Mesothelial cell of epicardium (in vitro differentiated cells): ENCODE data around the gene SYMPK. TPM values are rescaled to one million over a fixed set of nuclear protein-coding genes. Genes with fewer than 3 reads are reported as not detected.

Source experiments
- DNase-seq, 2 experiments: peaks; one replicate each; pipeline ENCODE4 v3.0.0; 2021; ENCODE audit warnings: low spot score in 2 of 2; ENCODE audit not compliant: unreplicated experiment in 2 of 2
- H3K27ac Mint-ChIP-seq: 2 replicates; pipeline ENCODE4 v1.8.0; 2021; ENCODE audit warnings: mixed read lengths
- H3K27me3 Mint-ChIP-seq: 2 replicates; pipeline ENCODE4 v1.8.0; 2021; ENCODE audit warnings: low read depth, mixed read lengths
- H3K36me3 Mint-ChIP-seq: 2 replicates; pipeline ENCODE4 v1.8.0; 2021; ENCODE audit warnings: mixed read lengths
- H3K4me1 Mint-ChIP-seq: 2 replicates; pipeline ENCODE4 v1.8.0; 2021; ENCODE audit warnings: mixed read lengths
- H3K4me3 Mint-ChIP-seq: 2 replicates; pipeline ENCODE4 v1.8.0; 2021; ENCODE audit warnings: mild to moderate bottlenecking, moderate library complexity, mixed read lengths
- H3K9me3 Mint-ChIP-seq: 2 replicates; pipeline ENCODE4 v1.8.0; 2021; ENCODE audit warnings: mixed read lengths
- CTCF ChIP-seq: fragments of 200-600 bp; sonication (generic); IDR thresholded peaks from one replicate; pipeline ENCODE4 v1.5.0; 2021; ENCODE audit warnings: antibody characterized with exemption; ENCODE audit not compliant: unreplicated experiment
- total RNA-seq: library from RNA; stranded (reverse); gene quantifications from 3 replicates; pipeline ENCODE4 v1.2.1, GENCODE V29; 2021

The SYMPK gene
- total RNA-seq, 1 donor from 2014 or later: 92.6 TPM

DNA sequence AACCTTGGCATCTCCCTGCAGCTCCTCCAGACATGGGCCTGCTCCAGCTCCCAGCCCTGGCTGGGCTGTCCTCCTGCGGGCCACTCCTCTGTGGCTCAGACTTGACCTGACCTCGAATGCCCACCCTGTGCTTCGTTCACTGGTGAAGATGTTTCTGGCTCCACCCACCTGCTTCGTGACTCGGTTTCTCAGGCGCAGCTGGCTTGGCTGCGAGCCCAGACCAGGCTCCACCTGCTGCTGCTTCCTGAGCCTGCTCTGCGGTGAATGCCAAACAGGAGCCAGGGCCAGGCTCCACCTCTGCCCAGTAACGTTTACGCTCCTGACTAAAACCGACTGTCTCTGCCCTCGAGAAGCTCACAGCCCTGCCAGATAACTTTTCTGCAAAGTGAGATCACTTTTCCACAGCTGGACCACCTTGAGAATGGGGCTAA, 38.9 kb downstream of the SYMPK start:
- TF ChIP-seq CTCF: no peak
- Mint-ChIP-seq H3K27me3 (no peaks in the 10 kb centered on the region), H3K9me3 (no peaks in the 10 kb centered on the region), H3K4me3 (no peak overlapping the region), H3K27ac (peak overlapping the region; percentile 1), H3K4me1 (no peaks in the 10 kb centered on the region), H3K36me3 (peaks cover 23% of the 10 kb centered on the region)
- DNase-seq: no peak

DNA sequence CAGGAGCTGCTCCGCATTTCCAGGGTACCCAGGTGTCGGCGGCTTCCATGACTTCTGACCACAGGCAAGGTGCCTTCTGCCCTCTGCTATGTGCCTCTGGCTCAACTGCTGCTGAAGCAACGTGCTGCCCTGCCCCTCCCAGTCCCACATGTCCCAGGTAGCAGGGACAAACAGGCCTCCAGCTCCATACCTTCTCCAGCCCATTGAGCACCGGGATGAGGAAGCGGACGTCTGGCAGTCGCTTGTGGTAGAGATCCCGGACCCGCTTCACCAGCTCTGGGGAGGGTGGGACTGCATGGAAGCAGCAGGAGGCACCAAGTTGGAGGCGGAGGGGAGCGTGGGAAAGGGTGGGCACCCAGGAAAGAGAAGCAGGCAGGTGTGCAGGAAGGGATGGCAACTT, 39.8 kb downstream of the SYMPK start:
- Mint-ChIP-seq H3K4me3 (no peak overlapping the region), H3K9me3 (no peaks in the 10 kb centered on the region), H3K36me3 (peaks cover 19% of the 10 kb centered on the region), H3K27me3 (no peaks in the 10 kb centered on the region), H3K4me1 (no peaks in the 10 kb centered on the region), H3K27ac (no peak overlapping the region)
- DNase-seq: no peak
- TF ChIP-seq CTCF: no peak

DNA sequence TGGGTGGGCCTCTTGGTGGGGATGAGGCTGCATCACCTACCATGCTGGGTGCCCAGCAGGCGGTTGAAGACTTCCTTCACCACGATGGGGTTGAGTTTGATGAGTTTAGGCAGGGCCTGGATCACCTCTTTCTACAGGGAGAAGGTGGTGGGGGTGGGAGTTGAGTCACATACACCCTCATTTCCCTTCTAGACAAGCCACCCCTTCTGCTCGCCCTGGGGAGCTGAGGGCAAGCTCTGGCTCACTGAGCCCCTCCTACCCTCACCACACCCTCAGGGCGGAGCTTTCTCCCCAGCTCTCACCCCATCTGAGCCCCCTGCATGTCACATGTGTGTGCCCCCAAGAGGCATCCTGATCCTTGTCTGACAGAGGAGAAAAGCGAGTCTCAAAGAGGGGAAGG, 40.2 kb downstream of the SYMPK start:
- Mint-ChIP-seq H3K36me3 (peaks cover 15% of the 10 kb centered on the region), H3K9me3 (no peaks in the 10 kb centered on the region)

GRCh38 chr19:45821570-45821969, 41.4 kb downstream of the SYMPK start:
- Mint-ChIP-seq H3K4me1 (peaks cover 5% of the 10 kb centered on the region), H3K27ac (no peak overlapping the region), H3K4me3 (no peak overlapping the region), H3K27me3 (no peaks in the 10 kb centered on the region), H3K9me3 (no peaks in the 10 kb centered on the region), H3K36me3 (peaks cover 12% of the 10 kb centered on the region)
- DNase-seq: no peak
- no peak for TF ChIP-seq CTCF

More for the DNA sequence above, 40.2 kb downstream of the SYMPK start:
- no peak for TF ChIP-seq CTCF
- DNase-seq: no peak
- Mint-ChIP-seq H3K27me3 (no peaks in the 10 kb centered on the region), H3K27ac (no peak overlapping the region), H3K4me1 (no peaks in the 10 kb centered on the region), H3K4me3 (no peak overlapping the region)

DNA sequence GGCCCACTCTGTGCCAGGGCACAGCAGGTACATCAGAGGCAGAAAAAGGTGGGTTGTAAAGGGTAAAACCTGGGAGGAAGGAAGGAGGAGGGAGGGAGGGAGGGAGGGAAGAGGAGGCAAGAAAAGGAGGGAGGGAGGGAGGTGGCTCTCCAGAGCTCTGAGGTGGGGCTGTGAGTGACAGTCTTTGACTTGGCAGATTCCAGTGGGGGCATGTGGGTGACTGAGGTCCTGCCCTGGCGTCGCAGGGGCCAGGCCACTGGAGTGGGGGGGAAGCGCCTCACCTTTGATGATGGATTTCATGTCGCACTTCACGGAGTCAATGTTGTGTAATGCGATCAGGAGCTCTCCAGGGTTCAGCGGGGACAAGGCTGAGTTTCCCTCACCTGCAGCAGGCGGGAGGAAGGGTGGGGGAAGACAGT, 41.8 kb downstream of the SYMPK start:
- TF ChIP-seq CTCF: no peak
- H3K36me3 Mint-ChIP-seq: peaks cover 12% of the 10 kb centered on the region
- H3K27me3 Mint-ChIP-seq: no peaks in the 10 kb centered on the region
- peaks cover 5% of the 10 kb centered on the region for H3K4me1 Mint-ChIP-seq
- no peak overlapping the region for H3K27ac Mint-ChIP-seq
- no peaks in the 10 kb centered on the region for H3K9me3 Mint-ChIP-seq
- no peak for DNase-seq
- H3K4me3 Mint-ChIP-seq: no peak overlapping the region
